H1 (cell line): ENCODE measurements around the gene CDX2. TPM values are rescaled to one million over a fixed set of nuclear protein-coding genes. Genes with fewer than 3 reads are reported as not detected.

ENCODE experiments used
- CTCF ChIA-PET: fragments of 300-600 bp; sonication (Branson Sonifier 250); formaldehyde crosslinking; loops from one replicate; lab custom pipeline; 2021; ENCODE audit not compliant: partially characterized antibody; lab: Charles Lee
- POLR2A ChIA-PET: fragments of 300-600 bp; sonication (Branson Sonifier 250); formaldehyde crosslinking; loops from one replicate; lab custom pipeline; 2021; ENCODE audit warnings: inconsistent platforms; ENCODE audit not compliant: partially characterized antibody; lab: Charles Lee
- DNase-seq, 2 experiments: peaks; one replicate each; pipeline versions ENCODE4 v3.0.0 to v3.0.0-alpha.2; 2010 to 2022; ENCODE audit warnings: low spot score in 2 of 2, low read depth in 1 of 2, mixed read lengths in 1 of 2
- FAIRE-seq: peaks from 2 replicates; lab custom pipeline; 2011; peaks lifted over from hg19 to GRCh38; lab: Jason Lieb, UNC
- H2AFZ ChIP-seq: 2 replicates; pipeline ENCODE4 v1.8.1; 2012; ENCODE audit warnings: low read length, inconsistent platforms
- H2AK5ac ChIP-seq: 2 replicates; pipeline ENCODE4 v1.6.1; 2013; ENCODE audit warnings: low read depth, low read length
- H2BK120ac ChIP-seq: replicated peaks from 2 replicates; pipeline ENCODE3; 2013; ENCODE audit warnings: low read depth, low read length, inconsistent platforms
- H2BK12ac ChIP-seq: 2 replicates; pipeline ENCODE4 v1.6.1; 2013; ENCODE audit warnings: low read depth, low read length
- H2BK15ac ChIP-seq: 2 replicates; pipeline ENCODE4 v1.6.1; 2013; ENCODE audit warnings: low read length
- H2BK20ac ChIP-seq: 2 replicates; pipeline ENCODE4 v1.6.1; 2013; ENCODE audit warnings: low read length
- H2BK5ac ChIP-seq: 2 replicates; pipeline ENCODE4 v1.6.1; 2013; ENCODE audit warnings: low read depth, low read length
- H3K14ac ChIP-seq: 2 replicates; pipeline ENCODE4 v1.6.1; 2013; ENCODE audit warnings: inconsistent platforms; ENCODE audit not compliant: insufficient read length
- H3K18ac ChIP-seq: 2 replicates; pipeline ENCODE4 v1.6.1; 2013; ENCODE audit warnings: low read length; ENCODE audit errors: extremely low read depth
- H3K23ac ChIP-seq: 2 replicates; pipeline ENCODE4 v1.6.1; 2013; ENCODE audit warnings: inconsistent platforms; ENCODE audit not compliant: insufficient read length
- H3K23me2 ChIP-seq: 2 replicates; pipeline ENCODE4 v1.6.1; 2013; ENCODE audit warnings: low read depth, low read length
- H3K27ac ChIP-seq: 2 replicates; pipeline ENCODE4 v1.6.1; 2011; ENCODE audit warnings: low read depth, low read length, inconsistent platforms
- H3K27me3 ChIP-seq, 4 experiments: replicated peaks in 1 of 4; 1 replicate in 1 of 4; 2 replicates in 3 of 4; pipeline versions ENCODE4 v1.6.1 to v1.8.1; 2011 to 2013; ENCODE audit warnings: low read length in 3 of 4, mild to moderate bottlenecking in 3 of 4, inconsistent platforms in 2 of 4, mixed read lengths in 2 of 4, moderate library complexity in 1 of 4; ENCODE audit not compliant: control insufficient read depth in 3 of 4, insufficient read depth in 3 of 4; ENCODE audit errors: extremely low read depth in 1 of 4
- H3K36me3 ChIP-seq, 4 experiments: 2 replicates each; pipeline versions ENCODE4 v1.6.1 to v1.8.1; 2011 to 2013; ENCODE audit warnings: mild to moderate bottlenecking in 4 of 4, low read length in 3 of 4, moderate library complexity in 2 of 4, control low read depth in 1 of 4, inconsistent platforms in 1 of 4; ENCODE audit not compliant: insufficient read depth in 4 of 4, control insufficient read depth in 2 of 4
- H3K4ac ChIP-seq: replicated peaks from 2 replicates; pipeline ENCODE3; 2013; ENCODE audit warnings: low read length, low read depth, mixed read lengths, inconsistent platforms; ENCODE audit not compliant: insufficient read length
- H3K4me1 ChIP-seq, 4 experiments: replicated peaks in 1 of 4; 1 replicate in 1 of 4; 2 replicates in 3 of 4; pipeline versions ENCODE4 v1.6.1 to v1.8.1; 2011 to 2013; ENCODE audit warnings: low read length in 3 of 4, inconsistent platforms in 2 of 4, mixed read lengths in 1 of 4; ENCODE audit not compliant: insufficient read depth in 4 of 4, control insufficient read depth in 3 of 4
- H3K4me2 ChIP-seq, 2 experiments: 2 replicates each; pipeline versions ENCODE4 v1.6.1 to v1.8.1; 2011 to 2013; ENCODE audit warnings: low read depth in 2 of 2, low read length in 2 of 2, control low read depth in 1 of 2, inconsistent platforms in 1 of 2, mild to moderate bottlenecking in 1 of 2; ENCODE audit not compliant: insufficient read depth in 1 of 2
- H3K4me3 ChIP-seq, 4 experiments: fragments of 200-600, 300-600 bp in 1 of 4; sonication (generic), shearing (Covaris generic), sonication (Bioruptor Twin) in 1 of 4; 2 replicates each; pipeline versions ENCODE4 v1.5.1 to v1.8.1; 2011 to 2016; ENCODE audit warnings: low read length in 4 of 4, low read depth in 3 of 4, control low read depth in 2 of 4, inconsistent platforms in 2 of 4, mild to moderate bottlenecking in 2 of 4, mixed read lengths in 1 of 4, moderate library complexity in 1 of 4; ENCODE audit not compliant: insufficient read depth in 2 of 4; ENCODE audit errors: extremely low read depth in 1 of 4
- H3K56ac ChIP-seq: replicated peaks from 2 replicates; pipeline ENCODE3; 2013; ENCODE audit warnings: low read depth, mild to moderate bottlenecking, mixed read lengths, low read length, inconsistent platforms; ENCODE audit not compliant: insufficient read length
- H3K79me1 ChIP-seq: 2 replicates; pipeline ENCODE4 v1.6.1; 2013; ENCODE audit warnings: low read depth, low read length, control low read depth
- H3K79me2 ChIP-seq, 2 experiments: 2 replicates each; pipeline versions ENCODE4 v1.6.1 to v1.8.1; 2012 to 2013; ENCODE audit warnings: low read length in 2 of 2, mild to moderate bottlenecking in 2 of 2, inconsistent platforms in 1 of 2; ENCODE audit not compliant: insufficient read depth in 2 of 2, control insufficient read depth in 1 of 2
- H3K9ac ChIP-seq, 4 experiments: replicated peaks in 1 of 4; 1 replicate in 1 of 4; 2 replicates in 3 of 4; pipeline versions ENCODE4 v1.6.1 to v1.8.1; 2011 to 2013; ENCODE audit warnings: low read depth in 3 of 4, low read length in 3 of 4, control low read depth in 2 of 4, mild to moderate bottlenecking in 2 of 4, moderate library complexity in 2 of 4, inconsistent platforms in 1 of 4; ENCODE audit errors: extremely low read depth in 1 of 4
- H3K9me3 ChIP-seq, 2 experiments: 2 replicates each; pipeline versions ENCODE4 v1.6.1 to v1.8.1; 2012 to 2013; ENCODE audit warnings: mild to moderate bottlenecking in 2 of 2, moderate library complexity in 2 of 2, control low read depth in 1 of 2, inconsistent platforms in 1 of 2, low read depth in 1 of 2, low read length in 1 of 2, mixed read lengths in 1 of 2; ENCODE audit not compliant: insufficient read depth in 2 of 2
- H4K20me1 ChIP-seq, 2 experiments: replicated peaks in 1 of 2; 2 replicates each; pipeline versions ENCODE3 to v1.8.1; 2011 to 2013; ENCODE audit warnings: inconsistent platforms in 2 of 2, low read length in 2 of 2, mild to moderate bottlenecking in 1 of 2; ENCODE audit not compliant: insufficient read depth in 2 of 2, control insufficient read depth in 1 of 2
- H4K5ac ChIP-seq: 2 replicates; pipeline ENCODE4 v1.6.1; 2013; ENCODE audit warnings: low read length, low read depth, mixed read lengths, inconsistent platforms; ENCODE audit not compliant: insufficient read length
- H4K8ac ChIP-seq: 2 replicates; pipeline ENCODE4 v1.8.0; 2013; ENCODE audit warnings: mild to moderate bottlenecking, moderate library complexity, low read length, inconsistent platforms; ENCODE audit not compliant: insufficient read depth; ENCODE audit errors: extremely low read depth
- H4K91ac ChIP-seq: replicated peaks from 2 replicates; pipeline ENCODE3; 2013; ENCODE audit warnings: low read length, mixed read lengths, inconsistent platforms; ENCODE audit not compliant: insufficient read length
- CHD1 ChIP-seq: IDR thresholded peaks from 2 replicates; pipeline ENCODE4 v1.6.1; 2012; ENCODE audit warnings: low read depth, low read length, improper control_type of control experiment
- CTCF ChIP-seq, 3 experiments: IDR thresholded peaks; 1 replicate in 2 of 3; 2 replicates in 1 of 3; pipeline versions ENCODE4 v1.5.1 to v1.6.1; 2011; ENCODE audit warnings: low read length in 3 of 3, mild to moderate bottlenecking in 3 of 3, inconsistent platforms in 2 of 3, low read depth in 1 of 3, moderate library complexity in 1 of 3; ENCODE audit not compliant: insufficient read depth in 1 of 3; ENCODE audit errors: control extremely low read depth in 1 of 3
- E2F6 ChIP-seq: IDR thresholded peaks from 2 replicates; pipeline ENCODE4 v1.6.1; 2012; ENCODE audit warnings: inconsistent platforms
- EZH2 ChIP-seq: fragments of 200-600 bp; sonication (generic); IDR thresholded peaks from 2 replicates; pipeline ENCODE4 v1.7.1; 2012; ENCODE audit warnings: low read depth, mild to moderate bottlenecking, moderate library complexity, low read length, inconsistent platforms; ENCODE audit not compliant: severe bottlenecking
- JUND ChIP-seq: IDR thresholded peaks from 2 replicates; pipeline ENCODE4 v1.6.1; 2011; ENCODE audit warnings: mild to moderate bottlenecking, improper control_type of control experiment, low read length
- KDM4A ChIP-seq: IDR thresholded peaks from one replicate; pipeline ENCODE4 v1.7.1; 2012; ENCODE audit warnings: low read depth, mild to moderate bottlenecking, moderate library complexity, low read length, inconsistent platforms; ENCODE audit not compliant: severe bottlenecking
- MAX ChIP-seq: IDR thresholded peaks from 2 replicates; pipeline ENCODE4 v1.6.1; 2012; ENCODE audit warnings: inconsistent platforms
- WGBS, 2 experiments: shearing (Covaris generic) in 1 of 2; methylation state at CpG; one replicate each; pipeline versions ENCODE4 v1.1.6 to v1.1.7; 2013 to 2015; ENCODE audit warnings: low lambda C conversion rate in 2 of 2, mixed read lengths in 2 of 2, inconsistent platforms in 1 of 2, low coverage in 1 of 2, missing lambda C conversion rate in 1 of 2; ENCODE audit not compliant: insufficient replicate concordance in 2 of 2, insufficient coverage in 1 of 2, insufficient read length in 1 of 2; ENCODE audit errors: extremely low coverage in 1 of 2, missing lambda C conversion rate in 1 of 2; 5-methylcytosine and 5-hydroxymethylcytosine counted together
- polyA plus RNA-seq, 7 experiments: library from polyadenylated mRNA; depleted of rRNA in 3 of 7; stranded (reverse) in 5 of 7; unstranded in 2 of 7; fragments of >200 nt in 5 of 7; fragments of 200-250 nt in 2 of 7; gene quantifications; 1 replicate in 5 of 7; 2 replicates in 1 of 7; 4 replicates in 1 of 7; pipeline versions ENCODE4 v1.2.1 to v1.2.3, GENCODE V29; 2011 to 2013; ENCODE audit warnings: missing spikeins in 2 of 7, mixed read lengths in 2 of 7
- total RNA-seq: library from RNA; stranded (reverse); fragmentation: NEBNext Ultra II Directional; extraction: Animal tissue kit (Norgen Biotek cat#: 25700); gene quantifications from 2 replicates; pipeline ENCODE4 v1.2.1, GENCODE V29; 2021

CDX2 gene
- total and polyA plus RNA-seq, 2 of the 8 experiments (the other 6 are each of a cell fraction or from before 2014, with no cell fraction given), result 0.09 TPM; not detected in 1

GRCh38 chr13:27968316-27969081, 616 bp downstream of the CDX2 start:
- Histone ChIP-seq H3K23me2 (peaks cover 5% of the 10 kb centered on the region; the same call in 1 of the 2 replicates), H3K4ac (no peak overlapping the region), H2BK15ac (no peak overlapping the region; the same call in 1 of the 2 replicates), H3K79me1 (no peaks in the 10 kb centered on the region), H4K8ac (peak overlapping the region; percentile 81; the same call in 1 of the 2 replicates), H2BK12ac (peak overlapping the region; percentile 99), H3K18ac (peak overlapping the region; percentile 81; the same call in 1 of the 2 replicates), H4K20me1 (peaks cover 20 to 39% of the 10 kb centered on the region in 2 experiments), H3K56ac (no peak overlapping the region), H3K4me1 (peaks cover 8 to 61% (median 38%) of the 10 kb centered on the region in 4 experiments), H3K9me3 (no peaks in the 10 kb centered on the region), H2BK5ac (peak overlapping the region; percentile 28; the same call in 1 of the 2 replicates), H3K79me2 (no peaks in the 10 kb centered on the region), H3K27me3 (peaks cover 95 to 100% (median 98%) of the 10 kb centered on the region in 4 experiments), H4K91ac (peak overlapping the region; percentile 36), H3K4me3 (peak overlapping the region; percentile 19 to 51 (median 30); a peak in 6 of 8 replicates), H3K23ac (no peak overlapping the region), H3K9ac (no peak overlapping the region), H2BK120ac (no peak overlapping the region), H3K36me3 (peaks cover 0 to 12% (median 0%) of the 10 kb centered on the region in 4 experiments; a peak in 1 of 8 replicates), H3K14ac (no peak overlapping the region), H3K27ac (no peak overlapping the region), H2AFZ (no peak overlapping the region), H2BK20ac (peak overlapping the region; percentile 80; the same call in 1 of the 2 replicates), H4K5ac (no peak overlapping the region), H3K4me2 (peak overlapping the region; percentile 65 to 83), H2AK5ac (no peak overlapping the region)
- POLR2A ChIA-PET, result interaction anchor here (1.1 to 5.6 kb wide), 5 partner anchors 8 to 172 kb away, joined by 3 to 31 read pairs (median 5); no protein-coding TSS in a partner anchor
- FAIRE-seq, result no peak
- CTCF ChIA-PET, result interaction anchor here (0.9 to 19.7 kb wide), 7 partner anchors 9 to 198 kb away, joined by 3 to 283 read pairs (median 7); partner anchors contain the start of genes CDX2 and URAD
- peak in 1 of 2 experiments; percentile 82 for DNase-seq
- 2% methylated on average over 80 of the region's 86 CpGs; no CpG with 5 or more reads in 1 of the 2 experiments for WGBS, 2 experiments
- TF ChIP-seq JUND (no peak), E2F6 (peak; percentile 72), CHD1 (no peak), EZH2 (peak; percentile 99), MAX (peak; percentile 93), CTCF (IDR thresholded peaks at IDR 0.05; ENCODE audit: control extremely low read depth in 1 of 3, insufficient read depth in 1 of 3, low read depth in 1 of 3, low read length in 3 of 3) (peak in 1 of 3 experiments; percentile 22; a peak in 2 of 4 replicates), KDM4A (peak; percentile 80)
